Fibroblast of lung (primary cell): ENCODE measurements around the gene PIK3AP1. TPM values are rescaled to one million over a fixed set of nuclear protein-coding genes. Genes with fewer than 3 reads are reported as not detected.

Source experiments
- DNase-seq, 2 donors: peaks; one replicate each; pipeline versions ENCODE4 v3.0.0 to v3.0.0-alpha.2; 2010; ENCODE audit warnings: low read depth in 2 of 2
- H2AFZ ChIP-seq: 2 replicates; pipeline ENCODE4 v1.5.1; 2012; ENCODE audit warnings: low read length, control low read depth, inconsistent platforms
- H3K27ac ChIP-seq: 2 replicates; pipeline ENCODE4 v1.5.1; 2011; ENCODE audit warnings: low read length, control low read depth; ENCODE audit not compliant: insufficient read depth
- H3K27me3 ChIP-seq: 2 replicates; pipeline ENCODE4 v1.5.1; 2011; ENCODE audit warnings: mild to moderate bottlenecking, low read length; ENCODE audit not compliant: control insufficient read depth, insufficient read depth
- H3K36me3 ChIP-seq: 2 replicates; pipeline ENCODE4 v1.5.1; 2011; ENCODE audit warnings: low read length; ENCODE audit not compliant: control insufficient read depth, insufficient read depth
- H3K4me1 ChIP-seq: 2 replicates; pipeline ENCODE4 v1.5.1; 2011; ENCODE audit warnings: low read length; ENCODE audit not compliant: control insufficient read depth, insufficient read depth; ENCODE audit errors: extremely low read depth
- H3K4me2 ChIP-seq: 2 replicates; pipeline ENCODE4 v1.5.1; 2011; ENCODE audit warnings: low read length, control low read depth; ENCODE audit not compliant: insufficient read depth; ENCODE audit errors: extremely low read depth
- H3K4me3 ChIP-seq, 4 experiments: fragments of 200-600 bp in 1 of 4; sonication (generic) in 1 of 4; replicated peaks in 1 of 4; 2 replicates each; pipeline ENCODE4 v1.5.1; 2011 to 2016; ENCODE audit warnings: low read length in 4 of 4, low read depth in 3 of 4, mild to moderate bottlenecking in 3 of 4, control low read depth in 2 of 4, inconsistent platforms in 1 of 4, mixed read lengths in 1 of 4; ENCODE audit not compliant: insufficient read depth in 1 of 4; ENCODE audit errors: control extremely low read depth in 1 of 4
- H3K79me2 ChIP-seq: 2 replicates; pipeline ENCODE4 v1.5.1; 2012; ENCODE audit warnings: mild to moderate bottlenecking, low read length, inconsistent platforms; ENCODE audit not compliant: control insufficient read depth, insufficient read depth
- H3K9ac ChIP-seq: 2 replicates; pipeline ENCODE4 v1.5.1; 2011; ENCODE audit warnings: mild to moderate bottlenecking, low read length, control low read depth; ENCODE audit not compliant: insufficient read depth
- H3K9me3 ChIP-seq: 2 replicates; pipeline ENCODE4 v1.5.1; 2012; ENCODE audit warnings: low read depth, low read length; ENCODE audit not compliant: control insufficient read depth, insufficient read depth
- H4K20me1 ChIP-seq: 2 replicates; pipeline ENCODE4 v1.5.1; 2011; ENCODE audit warnings: low read length; ENCODE audit not compliant: control insufficient read depth, insufficient read depth; ENCODE audit errors: extremely low read depth
- EZH2 ChIP-seq: IDR thresholded peaks from 2 replicates; pipeline ENCODE4 v1.5.1; 2012; ENCODE audit warnings: low read length, control low read depth, mild to moderate bottlenecking; ENCODE audit errors: missing control alignments
- polyA plus RNA-seq, 2 donors: library from polyadenylated mRNA; depleted of rRNA in 1 of 2; stranded (reverse) in 1 of 2; unstranded in 1 of 2; fragments of >200 nt; gene quantifications; 2 replicates each; pipeline ENCODE4 v1.2.1, GENCODE V29; 2011 to 2012; ENCODE audit warnings: missing spikeins in 1 of 2
- total RNA-seq: library from RNA; depleted of rRNA; stranded (reverse); fragments of >200 nt; gene quantifications from 2 replicates; pipeline ENCODE4 v1.2.1, GENCODE V29; 2014
- TF ChIP-seq, protein P1 (sequence below), 2 donors: IDR thresholded peaks in 1 of 2; conservative IDR thresholded peaks in 1 of 2; 1 replicate in 1 of 2; 2 replicates in 1 of 2; pipeline ENCODE4 v1.5.1; 2011 to 2012; ENCODE audit warnings: low read length in 2 of 2, control low read depth in 1 of 2, inconsistent platforms in 1 of 2, low read depth in 1 of 2, mild to moderate bottlenecking in 1 of 2

Gene PIK3AP1
- total and polyA plus RNA-seq, 2 donors (not counting 1 experiment from before 2014, with no cell fraction given) = 0.17 to 0.24 TPM

DNA sequence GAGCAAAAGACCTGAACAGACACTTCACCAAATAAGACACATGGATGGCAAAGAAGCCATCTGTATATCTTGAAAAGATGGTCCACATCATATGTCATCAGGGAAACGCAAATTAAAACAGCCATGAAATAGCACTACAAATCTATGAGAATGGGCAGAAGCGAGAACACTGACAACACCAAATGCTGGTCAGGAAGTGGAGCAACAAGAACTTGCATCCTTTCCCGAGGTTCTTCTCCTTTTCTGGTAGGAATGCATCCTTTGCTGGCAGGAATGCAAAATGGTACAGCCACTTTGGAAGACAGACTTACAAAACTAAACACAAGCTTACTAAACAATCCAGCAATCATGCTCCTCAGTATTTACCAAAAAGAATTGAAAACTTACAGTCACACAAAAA is 60.0 kb downstream of the PIK3AP1 start:
- Histone ChIP-seq H3K27me3 (no peaks in the 10 kb centered on the region), H3K27ac (no peak overlapping the region), H3K9ac (no peak overlapping the region), H3K4me2 (no peak overlapping the region), H3K79me2 (no peaks in the 10 kb centered on the region), H2AFZ (no peak overlapping the region), H3K36me3 (no peaks in the 10 kb centered on the region), H4K20me1 (no peaks in the 10 kb centered on the region), H3K9me3 (no peaks in the 10 kb centered on the region), H3K4me1 (peaks cover 3% of the 10 kb centered on the region), H3K4me3 (no peak overlapping the region)
- DNase-seq = no peak
- no peak for TF ChIP-seq EZH2
- TF ChIP-seq, protein P1, sequence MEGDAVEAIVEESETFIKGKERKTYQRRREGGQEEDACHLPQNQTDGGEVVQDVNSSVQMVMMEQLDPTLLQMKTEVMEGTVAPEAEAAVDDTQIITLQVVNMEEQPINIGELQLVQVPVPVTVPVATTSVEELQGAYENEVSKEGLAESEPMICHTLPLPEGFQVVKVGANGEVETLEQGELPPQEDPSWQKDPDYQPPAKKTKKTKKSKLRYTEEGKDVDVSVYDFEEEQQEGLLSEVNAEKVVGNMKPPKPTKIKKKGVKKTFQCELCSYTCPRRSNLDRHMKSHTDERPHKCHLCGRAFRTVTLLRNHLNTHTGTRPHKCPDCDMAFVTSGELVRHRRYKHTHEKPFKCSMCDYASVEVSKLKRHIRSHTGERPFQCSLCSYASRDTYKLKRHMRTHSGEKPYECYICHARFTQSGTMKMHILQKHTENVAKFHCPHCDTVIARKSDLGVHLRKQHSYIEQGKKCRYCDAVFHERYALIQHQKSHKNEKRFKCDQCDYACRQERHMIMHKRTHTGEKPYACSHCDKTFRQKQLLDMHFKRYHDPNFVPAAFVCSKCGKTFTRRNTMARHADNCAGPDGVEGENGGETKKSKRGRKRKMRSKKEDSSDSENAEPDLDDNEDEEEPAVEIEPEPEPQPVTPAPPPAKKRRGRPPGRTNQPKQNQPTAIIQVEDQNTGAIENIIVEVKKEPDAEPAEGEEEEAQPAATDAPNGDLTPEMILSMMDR (conservative IDR thresholded peaks at IDR 0.05 in 1 of 2, IDR thresholded peaks at IDR 0.05 in 1 of 2; ENCODE audit: low read depth in 1 of 2, low read length in 2 of 2) = no peak

- Histone ChIP-seq H3K4me3 (no peak overlapping the region), H3K36me3 (no peaks in the 10 kb centered on the region), H3K4me1 (no peaks in the 10 kb centered on the region), H3K79me2 (no peaks in the 10 kb centered on the region), H4K20me1 (no peaks in the 10 kb centered on the region), H3K4me2 (no peak overlapping the region), H3K9ac (no peak overlapping the region), H3K27me3 (no peaks in the 10 kb centered on the region), H2AFZ (no peak overlapping the region), H3K27ac (no peak overlapping the region), H3K9me3 (no peaks in the 10 kb centered on the region)
- DNase-seq = no peak
- TF ChIP-seq, protein P1 (conservative IDR thresholded peaks at IDR 0.05 in 1 of 2, IDR thresholded peaks at IDR 0.05 in 1 of 2; ENCODE audit: low read depth in 1 of 2, low read length in 2 of 2) = no peak
- no peak for TF ChIP-seq EZH2
Observed at GRCh38 chr10:96658844-96659243, 61.5 kb downstream of the PIK3AP1 start.

DNA sequence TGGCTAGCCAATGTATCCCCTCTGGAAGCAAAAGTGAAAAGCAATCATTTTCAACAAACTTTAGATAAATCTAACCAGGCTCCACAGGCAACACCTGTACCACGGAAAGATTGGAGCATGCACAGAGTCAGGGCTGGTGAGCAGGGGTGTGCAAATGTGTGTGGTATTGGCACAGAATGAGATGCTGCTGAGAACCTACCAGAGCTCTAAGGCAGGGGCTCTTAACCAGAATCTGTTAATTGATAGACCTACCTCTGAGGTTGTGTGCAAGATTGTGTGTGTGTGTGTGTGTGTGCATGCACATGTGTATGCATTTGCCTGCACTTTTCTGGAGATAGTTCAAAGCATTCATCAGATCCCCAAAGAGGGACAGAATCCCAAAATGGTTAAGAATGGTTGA is 62.9 kb downstream of the PIK3AP1 start:
- Histone ChIP-seq H3K4me3 (no peak overlapping the region), H3K79me2 (no peaks in the 10 kb centered on the region), H3K9ac (no peak overlapping the region), H3K4me1 (no peaks in the 10 kb centered on the region), H3K27me3 (no peaks in the 10 kb centered on the region), H3K4me2 (no peak overlapping the region), H3K27ac (no peak overlapping the region), H4K20me1 (no peaks in the 10 kb centered on the region), H3K9me3 (no peaks in the 10 kb centered on the region), H3K36me3 (no peaks in the 10 kb centered on the region), H2AFZ (no peak overlapping the region)
- no peak for DNase-seq
- no peak for TF ChIP-seq EZH2
- TF ChIP-seq, protein P1 (conservative IDR thresholded peaks at IDR 0.05 in 1 of 2, IDR thresholded peaks at IDR 0.05 in 1 of 2; ENCODE audit: low read depth in 1 of 2, low read length in 2 of 2) = no peak
